Stomach (tissue), 4 donors: ENCODE measurements around the gene PALB2.
"Not testable (repeated sequence)": the region's sequence is repeated elsewhere in the genome, so short reads cannot be mapped to it uniquely, and the experiment has no call there.

Experiments used
- EP300 ChIP-seq: sonication (generic); formaldehyde crosslinking; IDR thresholded peaks from one replicate; pipeline ENCODE4 v1.6.1; 2017; ENCODE audit warnings: antibody characterized with exemption
- POLR2A ChIP-seq, 4 donors: fragments of 450-650 bp; IDR thresholded peaks; one replicate each; pipeline ENCODE4 v1.6.1; 2016; ENCODE audit warnings: antibody characterized with exemption in 4 of 4, control low read depth in 2 of 4, mild to moderate bottlenecking in 1 of 4, moderate library complexity in 1 of 4
- TF ChIP-seq, protein P1 (sequence below), 7 experiments: fragments of 450-650 bp in 4 of 7; fragments of 200-600 bp in 3 of 7; sonication (generic) in 3 of 7; IDR thresholded peaks; one replicate each; pipeline ENCODE4 v1.5.1; 2016 to 2019; ENCODE audit warnings: antibody characterized with exemption in 7 of 7, control low read depth in 2 of 7, mild to moderate bottlenecking in 1 of 7

DNA sequence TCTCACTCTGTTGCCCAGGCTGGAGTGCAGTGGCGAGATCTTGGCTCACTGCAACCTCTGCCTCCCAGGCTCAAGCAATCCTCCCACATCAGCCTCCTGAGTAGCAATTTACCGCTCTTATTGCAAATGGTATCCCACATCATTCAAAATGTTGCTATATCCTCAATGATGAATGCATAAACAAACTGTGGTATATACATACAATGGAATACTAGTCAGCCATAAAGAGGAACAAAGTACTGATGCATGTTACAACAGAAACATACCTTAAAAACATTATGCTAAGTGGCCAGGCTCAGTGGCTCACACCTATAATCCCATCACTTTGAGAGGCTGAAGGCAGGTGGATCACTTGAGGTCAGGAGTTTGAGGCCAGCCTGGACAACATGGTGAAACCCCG, 9.2 kb downstream of the PALB2 start:
- TF ChIP-seq, protein P1, sequence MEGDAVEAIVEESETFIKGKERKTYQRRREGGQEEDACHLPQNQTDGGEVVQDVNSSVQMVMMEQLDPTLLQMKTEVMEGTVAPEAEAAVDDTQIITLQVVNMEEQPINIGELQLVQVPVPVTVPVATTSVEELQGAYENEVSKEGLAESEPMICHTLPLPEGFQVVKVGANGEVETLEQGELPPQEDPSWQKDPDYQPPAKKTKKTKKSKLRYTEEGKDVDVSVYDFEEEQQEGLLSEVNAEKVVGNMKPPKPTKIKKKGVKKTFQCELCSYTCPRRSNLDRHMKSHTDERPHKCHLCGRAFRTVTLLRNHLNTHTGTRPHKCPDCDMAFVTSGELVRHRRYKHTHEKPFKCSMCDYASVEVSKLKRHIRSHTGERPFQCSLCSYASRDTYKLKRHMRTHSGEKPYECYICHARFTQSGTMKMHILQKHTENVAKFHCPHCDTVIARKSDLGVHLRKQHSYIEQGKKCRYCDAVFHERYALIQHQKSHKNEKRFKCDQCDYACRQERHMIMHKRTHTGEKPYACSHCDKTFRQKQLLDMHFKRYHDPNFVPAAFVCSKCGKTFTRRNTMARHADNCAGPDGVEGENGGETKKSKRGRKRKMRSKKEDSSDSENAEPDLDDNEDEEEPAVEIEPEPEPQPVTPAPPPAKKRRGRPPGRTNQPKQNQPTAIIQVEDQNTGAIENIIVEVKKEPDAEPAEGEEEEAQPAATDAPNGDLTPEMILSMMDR (IDR thresholded peaks at IDR 0.05): not testable (repeated sequence)
- not testable (repeated sequence) for TF ChIP-seq EP300; POLR2A (IDR thresholded peaks at IDR 0.05)
